K562 (cell line): ENCODE measurements around the gene AJUBA. TPM values are rescaled to one million over a fixed set of nuclear protein-coding genes. Genes with fewer than 3 reads are reported as not detected.
A peak's percentile ranks its signal among the peaks of the same experiment; 100 is the strongest.

Source experiments
- COPS2 ChIP-seq: fragments of 450-650 bp; conservative IDR thresholded peaks from 2 replicates; pipeline ENCODE4 v1.6.1; 2016; ENCODE audit warnings: mild to moderate bottlenecking, moderate library complexity
- CREBBP ChIP-seq: IDR thresholded peaks from one replicate; pipeline ENCODE4 v1.6.1; 2012; ENCODE audit warnings: low read depth, mild to moderate bottlenecking, control low read depth, inconsistent platforms, low read length
- CREM ChIP-seq: IDR thresholded peaks from 2 replicates; pipeline ENCODE4 v1.6.1; 2014; ENCODE audit warnings: antibody characterized with exemption, low read depth
- FOXK2 ChIP-seq, 2 experiments: fragments of 450-650 bp; IDR thresholded peaks in 1 of 2; conservative IDR thresholded peaks in 1 of 2; 2 replicates each; pipeline ENCODE4 v1.6.1; 2016; ENCODE audit warnings: low read depth in 2 of 2, mild to moderate bottlenecking in 1 of 2
- NFATC3 ChIP-seq: fragments of 450-650 bp; IDR thresholded peaks from 2 replicates; pipeline ENCODE4 v1.6.1; 2017; ENCODE audit warnings: mild to moderate bottlenecking
- PKNOX1 ChIP-seq: fragments of 450-650 bp; IDR thresholded peaks from 2 replicates; pipeline ENCODE4 v1.6.1; 2016
- POU5F1 ChIP-seq: fragments of 150-350 bp; IDR thresholded peaks from 2 replicates; pipeline ENCODE4 v1.6.1; 2014; ENCODE audit warnings: borderline replicate concordance, low read length, low read depth, mild to moderate bottlenecking; ENCODE audit not compliant: partially characterized antibody
- PREB ChIP-seq: sonication (generic); formaldehyde crosslinking; IDR thresholded peaks from 2 replicates; pipeline ENCODE4 v1.8.1; 2023; ENCODE audit warnings: mild to moderate bottlenecking, missing genetic modification reagents
- RFX7 ChIP-seq: fragments of 250-450 bp; sonication (Bioruptor Pico); IDR thresholded peaks from 2 replicates; pipeline ENCODE4 v1.5.1; 2021; ENCODE audit warnings: mild to moderate bottlenecking
- SREBF2 ChIP-seq: sonication (generic); formaldehyde crosslinking; IDR thresholded peaks from 2 replicates; pipeline ENCODE4 v1.4.0; 2020; ENCODE audit warnings: mild to moderate bottlenecking, missing genetic modification reagents
- TAF15 ChIP-seq: fragments of 200-400 bp; formaldehyde crosslinking; IDR thresholded peaks from 2 replicates; pipeline ENCODE4 v1.6.1; 2017; ENCODE audit warnings: mild to moderate bottlenecking, low read depth, low read length, moderate library complexity
- TCFL5 ChIP-seq: fragments of 250-450 bp; sonication (Bioruptor Pico); conservative IDR thresholded peaks from 2 replicates; pipeline ENCODE4 v1.6.1; 2021; ENCODE audit warnings: mild to moderate bottlenecking, moderate library complexity, matching md5 sums
- THRB ChIP-seq: fragments of 450-650 bp; formaldehyde crosslinking; conservative IDR thresholded peaks from 2 replicates; pipeline ENCODE4 v1.4.0; 2022; ENCODE audit warnings: mild to moderate bottlenecking, missing genetic modification characterization
- VEZF1 ChIP-seq: fragments of 200-800 bp; sonication (Bioruptor generic); IDR thresholded peaks from 2 replicates; pipeline ENCODE4 v1.6.1; 2017; ENCODE audit warnings: missing genetic modification characterization, missing compliant biosample characterization
- XRCC5 ChIP-seq: fragments of 200-400 bp; formaldehyde crosslinking; IDR thresholded peaks from 2 replicates; pipeline ENCODE4 v1.6.1; 2017; ENCODE audit warnings: low read depth, mild to moderate bottlenecking, low read length
- ZNF146 ChIP-seq: IDR thresholded peaks from one replicate; pipeline ENCODE4 v1.6.1; 2018; ENCODE audit warnings: missing compliant biosample characterization; ENCODE audit not compliant: unreplicated experiment
- ZNF3 ChIP-seq: fragments of 250-450 bp; sonication (Bioruptor Pico); IDR thresholded peaks from 2 replicates; pipeline ENCODE4 v1.5.0; 2021; ENCODE audit warnings: mild to moderate bottlenecking, moderate library complexity
- ZNF311 ChIP-seq: fragments of 250-450 bp; sonication (Bioruptor Pico); IDR thresholded peaks from 2 replicates; pipeline ENCODE4 v1.4.0; 2020; ENCODE audit warnings: mild to moderate bottlenecking, moderate library complexity
- ZNF77 ChIP-seq: fragments of 250-450 bp; sonication (Bioruptor Pico); IDR thresholded peaks from 2 replicates; pipeline ENCODE4 v1.5.0; 2020
- ZNF780A ChIP-seq: fragments of 250-450 bp; sonication (Bioruptor Pico); IDR thresholded peaks from 2 replicates; pipeline ENCODE4 v1.5.0; 2021; ENCODE audit warnings: mild to moderate bottlenecking
- polyA plus RNA-seq, 8 experiments: library from polyadenylated mRNA; depleted of rRNA in 4 of 8; stranded (reverse) in 5 of 8; unstranded in 3 of 8; fragments of >200 nt; fragmentation: Nextera tagmentation in 2 of 8; fragmentation: Illumina TruSeq in 1 of 8; extraction: Ambion mirVana in 2 of 8; extraction: Trizol in 1 of 8; gene quantifications; 2 replicates each; pipeline versions ENCODE4 v1.2.1 to v1.2.3, GENCODE V29; 2011 to 2014; ENCODE audit warnings: inconsistent platforms in 1 of 8, missing spikeins in 1 of 8
- total RNA-seq, 7 experiments: library from RNA; depleted of rRNA in 6 of 7; stranded (reverse); fragments of >200 nt in 6 of 7; fragmentation: Illumina TruSeq in 2 of 7; extraction: Trizol in 2 of 7; gene quantifications; 2 replicates each; pipeline versions ENCODE4 v1.2.1 to v1.2.3, GENCODE V29; 2011 to 2021; ENCODE audit warnings: low replicate concordance in 1 of 7
- TF ChIP-seq, protein P1 (sequence below): fragments of 450-650 bp; formaldehyde crosslinking; IDR thresholded peaks from 2 replicates; pipeline ENCODE4 v1.4.0; 2020; ENCODE audit warnings: mild to moderate bottlenecking, moderate library complexity
- TF ChIP-seq, protein P2 (sequence below): sonication (generic); formaldehyde crosslinking; IDR thresholded peaks from 2 replicates; pipeline ENCODE4 v1.8.0; 2023; ENCODE audit warnings: mild to moderate bottlenecking, missing genetic modification reagents

AJUBA gene
- total and polyA plus RNA-seq, 9 of the 15 experiments (the other 6 are each of a cell fraction or from before 2014, with no cell fraction given): 0.73 to 4.7 (median 2.8) TPM

DNA sequence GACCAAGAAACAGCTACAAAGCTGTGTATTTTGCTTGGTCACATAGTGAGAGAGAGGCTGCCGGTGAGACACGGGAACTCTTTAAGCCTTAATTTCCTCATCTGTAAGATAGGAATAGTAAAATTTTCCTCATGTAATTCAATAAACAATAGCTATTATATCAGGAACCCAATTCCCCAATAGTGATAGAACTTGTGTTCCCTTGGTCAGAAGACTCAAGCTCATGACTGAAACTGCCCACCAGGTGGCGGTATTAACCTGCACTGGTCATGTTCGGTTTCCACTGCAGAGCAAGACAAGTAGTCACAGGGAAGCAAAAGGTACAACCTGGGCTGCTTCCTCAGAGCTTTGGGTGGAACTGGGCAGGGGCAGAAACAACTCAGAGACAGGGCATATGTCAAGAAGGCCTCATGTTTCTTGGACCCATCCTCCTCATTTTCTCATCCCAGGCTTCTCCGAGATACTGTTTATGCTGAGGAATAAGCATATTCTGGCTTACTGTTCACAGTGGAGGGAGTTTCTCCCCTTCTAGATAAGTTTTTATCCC, 4.2 kb upstream of the AJUBA start (continued):
- TF ChIP-seq COPS2 (no peak), ZNF780A (CRISPR knock-in tag) (no peak), TCFL5 (no peak), THRB (no peak), CREBBP (no peak), CREM (0 out of 2 replicates have a peak, but pooled peaks have one; percentile 41), ZNF311 (CRISPR knock-in tag) (no peak), ZNF146 (CRISPR knock-in tag) (no peak), POU5F1 (no peak), FOXK2 (conservative IDR thresholded peaks at IDR 0.05 in 1 of 2, IDR thresholded peaks at IDR 0.05 in 1 of 2; ENCODE audit: low read depth in 2 of 2) (0 out of 4 replicates have a peak, but pooled peaks of 1 of the 2 experiments have one; percentile 34), RFX7 (no peak), PREB (no peak), PKNOX1 (no peak), XRCC5 (peak; percentile 45; the same call in 1 of the 2 replicates), ZNF3 (CRISPR knock-in tag) (no peak), TAF15 (no peak), NFATC3 (no peak), VEZF1 (peak; percentile 20; the same call in 1 of the 2 replicates), ZNF77 (no peak), SREBF2 (CRISPR knock-in tag) (no peak)
- TF ChIP-seq, protein P1, sequence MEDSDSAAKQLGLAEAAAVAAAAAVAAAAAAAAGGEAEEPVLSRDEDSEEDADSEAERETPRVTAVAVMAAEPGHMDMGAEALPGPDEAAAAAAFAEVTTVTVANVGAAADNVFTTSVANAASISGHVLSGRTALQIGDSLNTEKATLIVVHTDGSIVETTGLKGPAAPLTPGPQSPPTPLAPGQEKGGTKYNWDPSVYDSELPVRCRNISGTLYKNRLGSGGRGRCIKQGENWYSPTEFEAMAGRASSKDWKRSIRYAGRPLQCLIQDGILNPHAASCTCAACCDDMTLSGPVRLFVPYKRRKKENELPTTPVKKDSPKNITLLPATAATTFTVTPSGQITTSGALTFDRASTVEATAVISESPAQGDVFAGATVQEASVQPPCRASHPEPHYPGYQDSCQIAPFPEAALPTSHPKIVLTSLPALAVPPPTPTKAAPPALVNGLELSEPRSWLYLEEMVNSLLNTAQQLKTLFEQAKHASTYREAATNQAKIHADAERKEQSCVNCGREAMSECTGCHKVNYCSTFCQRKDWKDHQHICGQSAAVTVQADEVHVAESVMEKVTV (CRISPR knock-in tag): peak; percentile 92
- TF ChIP-seq, protein P2, sequence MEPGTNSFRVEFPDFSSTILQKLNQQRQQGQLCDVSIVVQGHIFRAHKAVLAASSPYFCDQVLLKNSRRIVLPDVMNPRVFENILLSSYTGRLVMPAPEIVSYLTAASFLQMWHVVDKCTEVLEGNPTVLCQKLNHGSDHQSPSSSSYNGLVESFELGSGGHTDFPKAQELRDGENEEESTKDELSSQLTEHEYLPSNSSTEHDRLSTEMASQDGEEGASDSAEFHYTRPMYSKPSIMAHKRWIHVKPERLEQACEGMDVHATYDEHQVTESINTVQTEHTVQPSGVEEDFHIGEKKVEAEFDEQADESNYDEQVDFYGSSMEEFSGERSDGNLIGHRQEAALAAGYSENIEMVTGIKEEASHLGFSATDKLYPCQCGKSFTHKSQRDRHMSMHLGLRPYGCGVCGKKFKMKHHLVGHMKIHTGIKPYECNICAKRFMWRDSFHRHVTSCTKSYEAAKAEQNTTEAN (CRISPR knock-in tag): no peak
